Breast epithelium (tissue), 4 donors: ENCODE results near the gene LRRC45. TPM values are rescaled to one million over a fixed set of nuclear protein-coding genes. Genes with fewer than 3 reads are reported as not detected.

Experiments used
- DNase-seq, 2 donors: peaks; one replicate each; pipeline ENCODE4 v3.0.0-alpha.2; 2019; ENCODE audit warnings: low spot score in 2 of 2
- H3K27ac ChIP-seq, 2 donors: fragments of 200-600 bp; sonication (generic) in 1 of 2; one replicate each; pipeline ENCODE4 v1.5.1; 2016 to 2019; ENCODE audit warnings: mild to moderate bottlenecking in 1 of 2
- H3K27me3 ChIP-seq, 2 donors: fragments of 200-600 bp; sonication (generic) in 1 of 2; one replicate each; pipeline versions ENCODE4 v1.5.1 to v1.6.0; 2017 to 2019; ENCODE audit warnings: control low read depth in 1 of 2, mild to moderate bottlenecking in 1 of 2
- H3K36me3 ChIP-seq: fragments of 200-600 bp; one replicate; pipeline ENCODE4 v1.5.1; 2019
- H3K4me1 ChIP-seq, 2 donors: fragments of 200-600 bp; sonication (generic); one replicate each; pipeline ENCODE4 v1.5.1; 2016 to 2019; ENCODE audit warnings: control low read depth in 1 of 2
- H3K4me3 ChIP-seq, 3 donors: fragments of 200-600 bp; sonication (generic); 1 replicate in 2 of 3; 2 replicates in 1 of 3; pipeline ENCODE4 v1.5.1; 2016 to 2019; ENCODE audit warnings: mild to moderate bottlenecking in 3 of 3, moderate library complexity in 2 of 3
- H3K9me3 ChIP-seq, 2 donors: fragments of 200-600 bp; sonication (generic) in 1 of 2; one replicate each; pipeline ENCODE4 v1.5.1; 2016 to 2019; ENCODE audit warnings: control low read depth in 1 of 2
- CTCF ChIP-seq, 3 donors: fragments of 450-650 bp; IDR thresholded peaks; one replicate each; pipeline ENCODE4 v1.5.1; 2016 to 2017; ENCODE audit warnings: antibody characterized with exemption in 3 of 3, mild to moderate bottlenecking in 3 of 3, moderate library complexity in 3 of 3
- POLR2A ChIP-seq: fragments of 450-650 bp; IDR thresholded peaks from one replicate; pipeline ENCODE4 v1.6.1; 2016; ENCODE audit warnings: antibody characterized with exemption, mild to moderate bottlenecking, moderate library complexity
- POLR2AphosphoS5 ChIP-seq, 3 donors: sonication (generic); formaldehyde crosslinking; IDR thresholded peaks; one replicate each; pipeline ENCODE4 v1.6.1; 2017; ENCODE audit warnings: antibody characterized with exemption in 3 of 3
- intact Hi-C: fragments of 100-400 bp; cut with DNase I; formaldehyde crosslinking; loops from one replicate; pipeline ENCODE4 v1.15.1; 2023; ENCODE audit warnings: low total_unique reads
- total RNA-seq, 3 donors: library from RNA; depleted of rRNA; stranded (reverse); fragments of >200 nt; gene quantifications; one replicate each; pipeline ENCODE4 v1.1.0, GENCODE V29; 2016

The LRRC45 gene
- total RNA-seq, 3 donors from 2014 or later: 8.0 to 18.7 (median 14.7) TPM

DNA sequence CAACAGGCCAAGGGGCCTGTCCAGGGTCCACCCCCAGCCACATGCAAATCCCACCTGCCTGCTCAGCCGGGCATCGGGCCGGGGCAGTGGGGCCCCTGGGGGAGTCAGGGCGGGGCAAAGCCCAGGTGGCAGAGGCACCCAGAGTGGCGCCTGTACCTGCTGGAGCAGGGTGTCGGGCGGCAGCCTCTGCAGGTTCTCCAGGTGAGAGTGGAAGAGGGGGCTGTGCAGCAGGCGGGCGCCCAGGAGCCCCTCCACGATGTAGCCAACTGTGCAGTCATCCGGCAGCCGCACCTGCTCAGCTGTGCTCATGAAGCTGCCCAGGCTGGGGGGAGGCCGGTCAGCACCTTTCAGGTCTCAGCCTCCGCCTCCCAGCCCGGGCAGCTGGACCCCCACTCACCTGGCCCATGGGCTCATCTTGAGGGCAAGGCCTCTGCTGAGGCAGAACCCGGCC is 26.4 kb downstream of the LRRC45 start:
- TF ChIP-seq POLR2AphosphoS5 (IDR thresholded peaks at IDR 0.05) (no peak), CTCF (IDR thresholded peaks at IDR 0.05) (no peak)
- intact Hi-C loops: no loop called here
- no peaks in the 10 kb centered on the region for H3K36me3 ChIP-seq
- H3K27me3 ChIP-seq: no peaks in the 10 kb centered on the region
- no peaks in the 10 kb centered on the region for H3K9me3 ChIP-seq
- no peak for DNase-seq
- no peak overlapping the region for H3K4me3 ChIP-seq
- no peak overlapping the region for H3K27ac ChIP-seq
- H3K4me1 ChIP-seq: peaks cover 6 to 23% of the 10 kb centered on the region in 2 donors

DNA sequence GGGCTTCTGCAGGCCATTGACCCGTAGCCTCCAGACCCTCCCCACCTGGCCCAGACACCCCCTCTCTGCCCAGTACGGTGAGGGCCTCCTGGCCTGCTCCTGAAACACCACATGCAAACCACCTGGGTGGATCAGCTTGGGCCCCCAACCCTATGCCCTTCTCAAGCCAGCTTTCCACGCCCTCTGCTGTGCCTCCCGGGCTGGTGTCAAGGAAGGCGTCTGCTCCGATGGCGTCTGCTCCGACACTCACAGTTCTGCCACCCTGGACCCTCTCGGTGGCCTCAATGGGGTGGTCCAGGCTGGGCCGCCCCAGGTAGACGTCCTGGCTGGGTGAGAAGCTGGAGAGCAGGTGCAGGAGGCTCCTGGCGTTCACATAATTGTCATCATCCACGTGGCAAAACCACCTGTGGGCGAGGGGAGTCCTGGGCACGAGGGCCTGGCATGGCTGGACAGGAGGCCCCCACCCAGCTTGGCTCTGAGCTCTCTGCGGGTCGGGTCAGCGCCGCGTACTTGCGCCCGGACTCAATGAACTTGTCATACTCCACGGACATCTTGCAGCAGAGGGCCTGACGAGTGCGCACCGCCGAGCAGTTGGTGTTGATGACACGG is 27.2 kb downstream of the LRRC45 start:
- Histone ChIP-seq H3K27ac (peak overlapping the region; percentile 55 to 84), H3K4me3 (peak overlapping the region; percentile 79 to 98 (median 79)), H3K9me3 (no peaks in the 10 kb centered on the region), H3K4me1 (peaks cover 6 to 23% of the 10 kb centered on the region in 2 donors), H3K27me3 (no peaks in the 10 kb centered on the region), H3K36me3 (no peaks in the 10 kb centered on the region)
- intact Hi-C loops: no loop called here
- no peak for DNase-seq
- TF ChIP-seq POLR2AphosphoS5 (IDR thresholded peaks at IDR 0.05) (no peak), CTCF (IDR thresholded peaks at IDR 0.05) (no peak)

DNA sequence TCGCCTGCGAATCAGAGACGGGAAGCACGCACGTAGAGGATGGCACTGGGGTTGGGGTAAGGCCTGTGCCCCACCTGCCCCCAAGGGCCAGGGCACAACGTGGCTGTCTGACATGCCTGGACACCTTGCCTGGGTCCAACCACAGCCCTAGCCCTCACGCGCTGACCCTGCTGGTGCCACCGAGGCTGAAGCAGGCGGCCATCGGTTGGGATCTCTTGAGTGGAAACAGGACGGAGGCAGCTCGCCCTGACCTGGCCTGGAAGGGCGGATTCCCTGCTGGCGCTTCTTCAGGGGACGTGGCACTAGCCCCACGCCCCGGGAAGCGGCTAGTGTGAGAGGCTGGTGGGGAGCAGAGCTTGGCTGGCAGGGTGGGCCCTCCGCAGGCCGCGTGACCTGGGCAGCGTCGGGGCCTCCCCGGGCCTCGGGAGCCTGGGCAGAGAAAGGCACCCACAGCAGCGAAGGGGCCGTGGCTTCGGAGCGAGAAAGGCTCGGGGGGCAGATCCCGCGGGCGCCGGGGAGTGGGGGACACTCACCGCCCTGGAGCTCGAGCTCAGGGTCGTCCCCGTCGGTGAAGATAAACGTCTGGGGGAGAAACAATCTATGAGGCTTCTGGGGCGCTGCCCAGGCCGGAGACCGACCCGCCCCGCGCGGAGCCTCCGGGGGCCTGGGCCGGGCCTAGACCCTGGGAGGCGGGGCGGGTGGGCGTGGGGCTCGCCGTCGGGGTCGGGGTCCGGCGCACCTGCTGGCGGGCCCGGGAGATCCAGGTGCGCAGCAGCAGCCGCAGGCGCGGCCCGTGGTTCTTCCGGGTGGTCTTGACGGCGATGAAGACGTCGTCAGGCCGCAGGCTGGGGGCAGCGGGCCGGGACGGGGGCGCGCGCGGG is 27.9 kb downstream of the LRRC45 start:
- Histone ChIP-seq H3K36me3 (no peaks in the 10 kb centered on the region), H3K27ac (peak overlapping the region; percentile 55 to 84), H3K27me3 (no peaks in the 10 kb centered on the region), H3K9me3 (no peaks in the 10 kb centered on the region), H3K4me1 (peaks cover 6 to 23% of the 10 kb centered on the region in 2 donors), H3K4me3 (peak overlapping the region; percentile 79 to 98 (median 79))
- intact Hi-C loops: no loop called here
- TF ChIP-seq POLR2AphosphoS5 (IDR thresholded peaks at IDR 0.05) (no peak), POLR2A (no peak), CTCF (IDR thresholded peaks at IDR 0.05) (no peak)
- DNase-seq: no peak

DNA sequence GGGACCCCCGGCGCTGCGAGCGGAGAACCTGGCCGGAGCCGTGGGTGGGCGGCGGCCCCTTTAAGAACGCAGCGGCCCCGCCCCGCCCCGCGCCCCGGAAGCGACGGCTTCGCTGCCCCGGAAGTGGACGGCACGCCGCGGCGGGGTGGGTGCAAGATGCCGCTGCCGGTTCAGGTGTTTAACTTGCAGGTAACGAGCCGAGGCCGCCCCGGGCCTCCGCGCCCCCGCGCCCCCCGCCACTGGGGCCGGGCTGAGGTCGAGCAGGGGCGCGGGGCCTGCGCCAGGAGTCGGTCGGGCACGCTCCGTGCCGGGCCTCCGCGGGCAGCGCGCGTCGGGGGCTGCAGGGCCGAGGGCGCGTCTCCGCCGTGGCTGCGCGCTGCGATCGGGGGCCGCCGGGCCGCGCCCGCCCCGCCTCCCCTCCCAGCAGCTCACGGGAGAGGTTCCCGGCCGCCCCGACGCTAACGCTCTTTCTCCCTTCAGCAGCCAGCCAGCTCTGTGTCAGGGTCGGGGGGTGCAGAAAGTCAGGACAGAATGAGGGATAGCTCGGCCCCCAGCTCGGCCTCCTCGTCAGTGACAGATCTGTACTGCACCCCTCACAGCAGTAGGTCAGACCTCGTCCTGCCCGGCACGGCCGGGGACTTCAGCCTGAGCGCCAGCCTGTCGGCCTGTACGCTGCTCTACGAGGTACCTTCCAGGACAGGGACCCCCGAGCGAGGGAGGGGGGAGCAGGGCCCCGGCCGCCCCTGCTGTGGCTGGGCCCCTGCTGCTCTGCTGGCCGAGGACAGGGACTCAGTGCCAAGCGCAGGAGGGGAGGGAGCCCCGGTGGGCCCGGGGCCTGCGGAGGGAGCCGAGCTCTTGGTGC is 28.9 kb downstream of the LRRC45 start, which contains the start of the genes GPS1 and RFNG:
Gene GPS1, plus strand, starts transcription at position 123 of the 862 bp plus-strand sequence. Its CDS starts 34 bp downstream, at position 157.
Gene RFNG, minus strand, starts transcription at position 36 of the 862 bp plus-strand sequence. CDS start 45 bp downstream, outside the sequence.
- TF ChIP-seq CTCF (IDR thresholded peaks at IDR 0.05) (no peak), POLR2A (no peak), POLR2AphosphoS5 (IDR thresholded peaks at IDR 0.05) (peak in 1 of 3 donors; percentile 20)
- peak; percentile 65 to 76 for DNase-seq
- Histone ChIP-seq H3K9me3 (no peaks in the 10 kb centered on the region), H3K4me1 (peaks cover 6 to 23% of the 10 kb centered on the region in 2 donors), H3K36me3 (no peaks in the 10 kb centered on the region), H3K27me3 (no peaks in the 10 kb centered on the region), H3K27ac (peak within 1 kb of the TSS; percentile 55 to 84), H3K4me3 (peak within 1 kb of the TSS; percentile 79 to 98 (median 79))
- intact Hi-C loops: no loop called here
